NCI-H2196 treated with DMSO at 0.1 percent for 48 hours (cell line): ENCODE measurements around the gene ARL6IP1.
"Not testable (repeated sequence)": the region's sequence is repeated elsewhere in the genome, so short reads cannot be mapped to it uniquely, and the experiment has no call there.

Experiments used
- DNase-seq: peaks from one replicate; lab custom pipeline; 2025; ENCODE audit not compliant: unreplicated experiment; lab: John Stamatoyannopoulos, UW

ARL6IP1 gene

DNA sequence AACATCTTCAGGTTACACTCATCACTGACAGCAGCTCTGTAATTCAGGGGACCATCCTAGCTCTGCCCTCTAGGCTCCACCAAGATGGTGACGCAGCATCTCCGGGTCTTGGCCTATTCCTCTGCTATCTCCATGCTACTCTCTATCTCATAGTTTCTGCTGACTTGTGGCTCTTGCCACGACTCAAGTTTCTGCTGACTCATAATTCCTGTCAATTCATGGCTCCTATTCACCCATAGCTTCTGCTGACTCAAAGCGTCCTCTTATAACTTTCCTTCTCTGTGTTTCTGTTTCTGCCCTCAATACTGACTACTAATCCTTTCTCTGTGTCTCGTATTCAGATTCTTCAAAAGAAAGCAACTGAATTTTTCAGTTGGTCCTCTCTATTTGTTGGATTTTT is 38.6 kb downstream of the ARL6IP1 start:
- not testable (repeated sequence) for DNase-seq

DNA sequence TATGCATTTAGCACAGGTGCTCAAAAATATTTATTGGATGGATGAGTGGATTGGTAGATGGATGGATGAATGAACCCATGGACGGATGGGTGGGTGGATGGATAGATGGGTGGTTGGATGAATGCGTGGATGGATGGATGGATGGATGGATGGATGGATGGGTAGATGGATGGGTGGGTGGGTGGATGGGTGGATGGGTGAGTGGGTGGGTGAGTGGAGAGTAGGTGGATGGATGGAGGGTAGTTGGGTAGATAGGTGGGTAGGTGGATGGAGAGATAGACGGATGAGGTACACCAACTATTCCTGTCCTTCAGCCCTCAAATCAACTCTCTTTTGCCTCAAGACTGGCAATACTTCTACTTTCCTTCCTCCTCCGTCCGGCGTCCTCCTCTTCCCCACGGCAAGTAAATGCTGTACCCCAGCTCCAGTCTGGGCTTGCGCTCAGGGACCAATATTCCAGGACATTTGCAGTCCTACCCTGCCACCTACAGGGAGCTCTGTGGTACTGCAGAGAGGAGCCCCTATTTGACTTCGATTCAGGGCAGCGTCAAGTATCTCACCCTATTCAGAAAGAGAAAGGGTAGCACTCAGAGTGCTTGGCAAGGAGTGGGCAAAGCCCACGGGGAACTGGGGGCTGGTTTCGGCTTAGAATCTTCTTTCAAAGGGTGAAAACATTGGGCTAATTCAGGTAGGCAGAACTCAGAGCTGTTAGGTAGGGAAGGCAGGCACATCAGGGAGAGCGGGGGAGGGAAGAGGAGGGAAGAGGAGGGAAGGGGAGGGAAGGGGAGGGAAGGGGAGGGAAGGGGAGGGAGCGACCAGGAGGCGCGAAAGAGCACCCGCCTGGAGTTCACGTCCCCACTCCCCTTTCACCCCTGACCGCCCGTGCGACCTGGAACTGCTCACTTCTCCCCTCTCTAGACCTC is 41.5 kb downstream of the ARL6IP1 start:
- DNase-seq = peak; percentile 3

- DNase-seq = not testable (repeated sequence)
Measured at GRCh38 chr16:18757960-18758660, 43.2 kb downstream of the ARL6IP1 start.

DNA sequence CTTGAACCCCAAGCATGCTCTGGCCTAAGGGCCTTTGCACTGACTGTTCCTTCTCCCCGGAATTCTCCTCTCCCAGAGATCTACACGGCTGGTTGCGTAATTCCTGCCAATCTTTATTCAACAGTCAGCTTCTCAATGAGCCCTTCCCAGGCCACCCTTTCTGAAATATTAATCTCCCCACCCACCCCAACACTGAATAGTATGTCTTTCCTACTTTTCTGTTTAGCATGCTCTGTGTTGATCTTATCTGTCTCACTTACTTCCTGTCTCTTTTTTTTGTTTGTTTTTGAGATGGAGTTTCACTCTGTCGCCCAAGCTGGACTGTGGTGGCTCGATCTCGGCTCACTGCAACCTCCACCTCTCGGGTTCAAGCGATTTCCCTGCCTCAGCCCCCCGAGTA is 44.7 kb downstream of the ARL6IP1 start:
- DNase-seq = not testable (repeated sequence)

DNA sequence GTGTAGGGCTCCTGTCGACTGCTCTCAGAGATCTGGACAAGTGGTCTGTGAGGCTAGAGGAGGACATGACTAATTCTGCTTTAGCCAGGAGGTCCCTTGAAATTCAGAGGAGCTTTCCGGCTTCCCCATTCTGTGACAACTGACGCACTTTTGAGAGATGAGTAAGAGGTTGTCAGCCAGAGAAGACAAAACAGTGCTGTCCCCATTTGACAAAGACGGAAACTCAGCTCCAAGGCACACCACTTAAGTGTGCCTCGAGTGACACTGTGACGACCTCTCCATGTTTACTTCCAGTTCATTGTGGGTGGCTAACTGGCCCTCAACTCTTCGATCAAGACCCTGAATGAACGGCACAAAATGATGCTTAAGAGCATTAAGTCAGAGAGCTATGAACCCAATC is 58.5 kb downstream of the ARL6IP1 start:
- not testable (repeated sequence) for DNase-seq
